AG04449 (cell line): ENCODE data around the gene RAB3C.
"Not testable (repeated sequence)": the region's sequence is repeated elsewhere in the genome, so short reads cannot be mapped to it uniquely, and the experiment has no call there.

Source experiments
- CTCF ChIA-PET: fragments of 350-600 bp; formaldehyde crosslinking; extraction: SDS; loops from one replicate; lab custom pipeline; 2021; ENCODE audit warnings: antibody characterized with exemption; lab: Yijun Ruan, JAX
- POLR2A ChIA-PET: fragments of 400-600, 350-600 bp; formaldehyde crosslinking; extraction: SDS; loops from one replicate; lab custom pipeline; 2020; ENCODE audit warnings: antibody characterized with exemption, inconsistent platforms; lab: Yijun Ruan, JAX
- DNase-seq: peaks from one replicate; pipeline ENCODE4 v3.0.0-alpha.2; 2010; ENCODE audit warnings: low read depth, low spot score
- H3K4me3 ChIP-seq: 2 replicates; pipeline ENCODE4 v1.5.1; 2011; ENCODE audit warnings: low read depth, mild to moderate bottlenecking, control low read depth, low read length
- CTCF ChIP-seq: IDR thresholded peaks from one replicate; pipeline ENCODE4 v1.5.1; 2011; ENCODE audit warnings: mild to moderate bottlenecking, moderate library complexity, low read length, control low read depth, inconsistent platforms; ENCODE audit not compliant: insufficient read depth; ENCODE audit errors: missing control alignments

The RAB3C gene

GRCh38 chr5:58683567-58683966 is 100.7 kb downstream of the RAB3C start:
- CTCF ChIA-PET = no interaction called here
- no peak for DNase-seq
- no peak overlapping the region for H3K4me3 ChIP-seq
- no peak for TF ChIP-seq CTCF
- POLR2A ChIA-PET = no interaction called here

GRCh38 chr5:58687079-58687478 is 104.2 kb downstream of the RAB3C start:
- POLR2A ChIA-PET = no interaction called here
- DNase-seq = no peak
- CTCF ChIA-PET = no interaction called here
- no peak for TF ChIP-seq CTCF
- H3K4me3 ChIP-seq = no peak overlapping the region

GRCh38 chr5:58687595-58687994 is 104.7 kb downstream of the RAB3C start:
- H3K4me3 ChIP-seq = no peak overlapping the region
- no peak for DNase-seq
- ChIA-PET POLR2A (no interaction called here), CTCF (no interaction called here)
- TF ChIP-seq CTCF = no peak

- CTCF ChIA-PET, DNase-seq, H3K4me3 ChIP-seq, POLR2A ChIA-PET: not testable (repeated sequence)
Measured at GRCh38 chr5:58699088-58699761, 116.3 kb downstream of the RAB3C start.

GRCh38 chr5:58699762-58700118 is 116.9 kb downstream of the RAB3C start:
- TF ChIP-seq CTCF = no peak
- CTCF ChIA-PET = no interaction called here
- no peak for DNase-seq
- POLR2A ChIA-PET = no interaction called here
- H3K4me3 ChIP-seq = no peak overlapping the region

GRCh38 chr5:58703925-58704555 is 121.2 kb downstream of the RAB3C start:
- DNase-seq = no peak
- H3K4me3 ChIP-seq = no peak overlapping the region
- ChIA-PET CTCF (no interaction called here), POLR2A (no interaction called here)
- TF ChIP-seq CTCF = no peak

GRCh38 chr5:58706736-58707135 is 123.9 kb downstream of the RAB3C start:
- no peak for TF ChIP-seq CTCF
- ChIA-PET POLR2A (no interaction called here), CTCF (no interaction called here)
- no peak overlapping the region for H3K4me3 ChIP-seq
- DNase-seq = no peak
